K562 (cell line): Measurements from ENCODE around the gene PPP1R1C.

ENCODE experiments used
- ARNT ChIP-seq, 2 experiments: fragments of 450-650 bp; IDR thresholded peaks; 2 replicates each; pipeline ENCODE4 v1.6.1; 2016; ENCODE audit warnings: mild to moderate bottlenecking in 1 of 2
- ATF1 ChIP-seq, 2 experiments: fragments of 450-650 bp in 1 of 2; IDR thresholded peaks; 2 replicates each; pipeline ENCODE4 v1.6.1; 2016; ENCODE audit warnings: missing compliant biosample characterization in 1 of 2, missing genetic modification characterization in 1 of 2
- JUN ChIP-seq, 2 experiments: sonication (generic) in 1 of 2; formaldehyde crosslinking in 1 of 2; IDR thresholded peaks; 2 replicates each; pipeline versions ENCODE4 v1.6.1 to v1.8.0; 2012 to 2022; ENCODE audit warnings: borderline replicate concordance in 2 of 2, mild to moderate bottlenecking in 2 of 2, improper control_type of control experiment in 1 of 2, low read depth in 1 of 2, low read length in 1 of 2, missing genetic modification reagents in 1 of 2
- L3MBTL2 ChIP-seq: fragments of 450-650 bp; IDR thresholded peaks from 2 replicates; pipeline ENCODE4 v1.6.1; 2016; ENCODE audit warnings: mild to moderate bottlenecking, moderate library complexity
- MEIS2 ChIP-seq: fragments of 450-650 bp; IDR thresholded peaks from 2 replicates; pipeline ENCODE4 v1.6.1; 2014; ENCODE audit warnings: mild to moderate bottlenecking; ENCODE audit not compliant: partially characterized antibody
- RAD21 ChIP-seq, 2 experiments: fragments of 250-450 bp in 1 of 2; fragments of 450-650 bp in 1 of 2; sonication (Bioruptor Pico) in 1 of 2; formaldehyde crosslinking in 1 of 2; IDR thresholded peaks in 1 of 2; conservative IDR thresholded peaks in 1 of 2; 2 replicates each; pipeline versions ENCODE4 v1.4.0 to v1.8.0; 2020 to 2022; ENCODE audit warnings: mild to moderate bottlenecking in 2 of 2, moderate library complexity in 1 of 2
- SETDB1 ChIP-seq: IDR thresholded peaks from one replicate; pipeline ENCODE4 v1.6.1; 2012; ENCODE audit warnings: low read length, control low read depth, inconsistent platforms
- SMARCA4 ChIP-seq: fragments of 450-650 bp; IDR thresholded peaks from 2 replicates; pipeline ENCODE4 v1.6.1; 2016
- TF ChIP-seq, protein P1 (sequence below), 3 experiments: IDR thresholded peaks in 2 of 3; conservative IDR thresholded peaks in 1 of 3; 2 replicates each; pipeline ENCODE4 v1.5.1; 2011 to 2012; ENCODE audit warnings: low read length in 3 of 3, mild to moderate bottlenecking in 3 of 3, control low read depth in 2 of 3, improper control_type of control experiment in 1 of 3, inconsistent platforms in 1 of 3, low read depth in 1 of 3, mixed read lengths in 1 of 3, moderate library complexity in 1 of 3; ENCODE audit not compliant: insufficient read depth in 2 of 3
- TF ChIP-seq, protein P2 (sequence below): sonication (generic); formaldehyde crosslinking; IDR thresholded peaks from 2 replicates; pipeline ENCODE4 v1.5.0; 2020; ENCODE audit warnings: missing genetic modification reagents
- TF ChIP-seq, protein P3 (sequence below): fragments of 450-650 bp; IDR thresholded peaks from 2 replicates; pipeline ENCODE4 v1.6.1; 2018; ENCODE audit not compliant: partially characterized antibody
- TF ChIP-seq, protein P4 (sequence below): fragments of 250-450 bp; sonication (Bioruptor Pico); IDR thresholded peaks from 2 replicates; pipeline ENCODE4 v1.5.0; 2021; ENCODE audit warnings: mild to moderate bottlenecking, moderate library complexity

DNA sequence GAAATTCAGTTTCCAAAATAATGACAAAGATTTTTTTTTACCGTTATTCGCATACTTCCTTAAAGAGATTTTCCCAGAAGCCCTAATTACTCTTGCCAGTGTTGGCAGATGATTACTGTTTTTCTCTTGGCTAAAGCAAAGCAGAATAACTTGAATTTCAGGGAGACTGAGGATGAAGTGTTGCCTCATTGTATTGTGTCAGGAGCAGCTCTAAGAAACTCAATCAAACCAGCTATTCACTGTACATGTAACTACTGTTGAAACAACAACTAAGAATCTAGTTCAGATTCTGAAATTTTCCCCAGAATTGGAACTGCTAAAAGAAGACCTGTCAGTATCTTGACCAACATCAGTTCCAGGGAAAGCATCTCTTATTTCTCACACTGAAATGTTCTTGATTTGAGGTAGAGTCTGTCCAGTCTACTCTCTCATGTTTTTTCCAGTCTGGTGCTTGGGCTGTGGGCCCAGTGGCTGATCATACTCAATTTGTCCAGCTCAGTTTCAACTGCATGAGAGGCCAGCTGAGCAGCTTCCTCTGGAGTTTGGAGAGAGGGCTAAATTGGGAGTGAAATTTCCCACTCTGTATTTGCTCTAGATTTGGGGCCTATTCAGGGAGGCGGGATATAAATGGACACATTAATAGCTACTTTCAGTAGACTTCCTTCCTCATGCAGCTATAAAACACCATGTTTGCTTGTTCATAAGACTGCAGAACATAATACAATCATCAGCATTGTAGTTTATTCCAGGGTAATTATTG is 78.5 kb downstream of the PPP1R1C start:
- TF ChIP-seq SETDB1 (no peak), ATF1 (CRISPR knock-in tag; IDR thresholded peaks at IDR 0.05) (no peak), ATF1 (tag; IDR thresholded peaks at IDR 0.05) (no peak), ARNT (IDR thresholded peaks at IDR 0.05) (no peak), L3MBTL2 (no peak), SMARCA4 (no peak), JUN (IDR thresholded peaks at IDR 0.05; ENCODE audit: borderline replicate concordance, low read depth, low read length) (no peak), JUN (CRISPR knock-in tag; IDR thresholded peaks at IDR 0.05; ENCODE audit: borderline replicate concordance) (no peak), MEIS2 (no peak), RAD21 (CRISPR knock-in tag; conservative IDR thresholded peaks at IDR 0.05 in 1 of 2, IDR thresholded peaks at IDR 0.05 in 1 of 2) (no peak)
- TF ChIP-seq, protein P1, sequence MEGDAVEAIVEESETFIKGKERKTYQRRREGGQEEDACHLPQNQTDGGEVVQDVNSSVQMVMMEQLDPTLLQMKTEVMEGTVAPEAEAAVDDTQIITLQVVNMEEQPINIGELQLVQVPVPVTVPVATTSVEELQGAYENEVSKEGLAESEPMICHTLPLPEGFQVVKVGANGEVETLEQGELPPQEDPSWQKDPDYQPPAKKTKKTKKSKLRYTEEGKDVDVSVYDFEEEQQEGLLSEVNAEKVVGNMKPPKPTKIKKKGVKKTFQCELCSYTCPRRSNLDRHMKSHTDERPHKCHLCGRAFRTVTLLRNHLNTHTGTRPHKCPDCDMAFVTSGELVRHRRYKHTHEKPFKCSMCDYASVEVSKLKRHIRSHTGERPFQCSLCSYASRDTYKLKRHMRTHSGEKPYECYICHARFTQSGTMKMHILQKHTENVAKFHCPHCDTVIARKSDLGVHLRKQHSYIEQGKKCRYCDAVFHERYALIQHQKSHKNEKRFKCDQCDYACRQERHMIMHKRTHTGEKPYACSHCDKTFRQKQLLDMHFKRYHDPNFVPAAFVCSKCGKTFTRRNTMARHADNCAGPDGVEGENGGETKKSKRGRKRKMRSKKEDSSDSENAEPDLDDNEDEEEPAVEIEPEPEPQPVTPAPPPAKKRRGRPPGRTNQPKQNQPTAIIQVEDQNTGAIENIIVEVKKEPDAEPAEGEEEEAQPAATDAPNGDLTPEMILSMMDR (IDR thresholded peaks at IDR 0.05 in 2 of 3, conservative IDR thresholded peaks at IDR 0.05 in 1 of 3; ENCODE audit: insufficient read depth in 2 of 3, low read depth in 1 of 3, low read length in 3 of 3), result no peak
- TF ChIP-seq, protein P2, sequence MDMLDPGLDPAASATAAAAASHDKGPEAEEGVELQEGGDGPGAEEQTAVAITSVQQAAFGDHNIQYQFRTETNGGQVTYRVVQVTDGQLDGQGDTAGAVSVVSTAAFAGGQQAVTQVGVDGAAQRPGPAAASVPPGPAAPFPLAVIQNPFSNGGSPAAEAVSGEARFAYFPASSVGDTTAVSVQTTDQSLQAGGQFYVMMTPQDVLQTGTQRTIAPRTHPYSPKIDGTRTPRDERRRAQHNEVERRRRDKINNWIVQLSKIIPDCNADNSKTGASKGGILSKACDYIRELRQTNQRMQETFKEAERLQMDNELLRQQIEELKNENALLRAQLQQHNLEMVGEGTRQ (CRISPR knock-in tag), result no peak
- TF ChIP-seq, protein P3, sequence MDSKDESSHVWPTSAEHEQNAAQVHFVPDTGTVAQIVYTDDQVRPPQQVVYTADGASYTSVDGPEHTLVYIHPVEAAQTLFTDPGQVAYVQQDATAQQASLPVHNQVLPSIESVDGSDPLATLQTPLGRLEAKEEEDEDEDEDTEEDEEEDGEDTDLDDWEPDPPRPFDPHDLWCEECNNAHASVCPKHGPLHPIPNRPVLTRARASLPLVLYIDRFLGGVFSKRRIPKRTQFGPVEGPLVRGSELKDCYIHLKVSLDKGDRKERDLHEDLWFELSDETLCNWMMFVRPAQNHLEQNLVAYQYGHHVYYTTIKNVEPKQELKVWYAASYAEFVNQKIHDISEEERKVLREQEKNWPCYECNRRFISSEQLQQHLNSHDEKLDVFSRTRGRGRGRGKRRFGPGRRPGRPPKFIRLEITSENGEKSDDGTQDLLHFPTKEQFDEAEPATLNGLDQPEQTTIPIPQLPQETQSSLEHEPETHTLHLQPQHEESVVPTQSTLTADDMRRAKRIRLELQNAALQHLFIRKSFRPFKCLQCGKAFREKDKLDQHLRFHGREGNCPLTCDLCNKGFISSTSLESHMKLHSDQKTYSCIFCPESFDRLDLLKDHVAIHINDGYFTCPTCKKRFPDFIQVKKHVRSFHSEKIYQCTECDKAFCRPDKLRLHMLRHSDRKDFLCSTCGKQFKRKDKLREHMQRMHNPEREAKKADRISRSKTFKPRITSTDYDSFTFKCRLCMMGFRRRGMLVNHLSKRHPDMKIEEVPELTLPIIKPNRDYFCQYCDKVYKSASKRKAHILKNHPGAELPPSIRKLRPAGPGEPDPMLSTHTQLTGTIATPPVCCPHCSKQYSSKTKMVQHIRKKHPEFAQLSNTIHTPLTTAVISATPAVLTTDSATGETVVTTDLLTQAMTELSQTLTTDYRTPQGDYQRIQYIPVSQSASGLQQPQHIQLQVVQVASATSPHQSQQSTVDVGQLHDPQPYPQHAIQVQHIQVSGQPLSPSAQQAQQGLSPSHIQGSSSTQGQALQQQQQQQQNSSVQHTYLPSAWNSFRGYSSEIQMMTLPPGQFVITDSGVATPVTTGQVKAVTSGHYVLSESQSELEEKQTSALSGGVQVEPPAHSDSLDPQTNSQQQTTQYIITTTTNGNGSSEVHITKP, result no peak
- TF ChIP-seq, protein P4, sequence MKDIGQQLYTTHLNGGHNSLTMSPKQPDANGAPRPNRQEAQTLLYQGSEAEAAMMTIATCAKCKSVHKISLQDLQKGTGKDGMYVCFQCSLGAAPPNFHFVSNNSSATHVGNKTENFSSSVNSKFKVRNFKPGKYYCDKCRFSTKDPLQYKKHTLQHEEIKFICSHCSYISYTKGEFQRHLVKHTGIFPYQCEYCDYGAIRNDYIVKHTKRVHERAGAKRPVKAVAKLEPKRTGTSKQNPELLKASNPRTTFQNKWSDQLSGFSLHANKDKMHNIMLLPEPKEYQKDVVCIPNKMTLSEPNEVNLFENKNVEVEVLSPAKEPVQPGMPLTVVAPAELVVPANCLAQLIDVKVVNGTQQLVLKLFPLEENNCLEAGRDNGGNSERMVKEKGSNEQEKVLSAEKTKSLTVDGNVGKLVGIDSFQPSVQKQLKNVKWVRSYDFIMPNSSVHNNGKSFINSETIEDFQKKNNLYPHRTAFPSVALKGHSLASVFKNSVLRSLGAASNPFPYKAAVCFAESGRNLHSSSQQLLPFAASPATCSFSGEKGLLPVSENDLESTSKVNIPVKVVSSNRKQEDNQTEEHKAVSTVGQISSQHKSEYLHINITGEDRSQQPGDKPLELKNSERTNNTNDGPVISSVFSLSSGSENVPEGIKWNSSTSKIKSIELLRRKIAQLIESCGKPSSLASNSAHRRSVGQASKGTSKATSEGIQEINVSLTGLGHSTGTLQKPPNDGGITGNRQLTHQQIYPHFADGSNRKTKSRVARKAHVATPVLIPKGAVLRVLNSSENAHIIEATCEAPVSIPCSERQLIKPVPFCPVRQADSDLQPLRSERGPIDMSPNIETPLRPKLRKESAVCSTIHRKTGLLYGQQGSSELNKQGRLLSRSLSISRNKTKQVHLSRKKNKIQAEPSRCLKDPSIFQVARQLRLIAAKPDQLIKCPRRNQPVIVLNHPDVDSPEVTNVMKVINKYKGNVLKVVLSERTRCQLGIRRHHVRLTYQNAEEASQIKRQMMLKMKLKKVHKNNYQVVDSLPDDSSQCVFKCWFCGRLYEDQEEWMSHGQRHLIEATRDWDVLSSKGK (CRISPR knock-in tag), result no peak
